ENCODE results near the gene NEMP2.
"Not testable (repeated sequence)": the region's sequence is repeated elsewhere in the genome, so short reads cannot be mapped to it uniquely, and the experiment has no call there.

Gene NEMP2

DNA sequence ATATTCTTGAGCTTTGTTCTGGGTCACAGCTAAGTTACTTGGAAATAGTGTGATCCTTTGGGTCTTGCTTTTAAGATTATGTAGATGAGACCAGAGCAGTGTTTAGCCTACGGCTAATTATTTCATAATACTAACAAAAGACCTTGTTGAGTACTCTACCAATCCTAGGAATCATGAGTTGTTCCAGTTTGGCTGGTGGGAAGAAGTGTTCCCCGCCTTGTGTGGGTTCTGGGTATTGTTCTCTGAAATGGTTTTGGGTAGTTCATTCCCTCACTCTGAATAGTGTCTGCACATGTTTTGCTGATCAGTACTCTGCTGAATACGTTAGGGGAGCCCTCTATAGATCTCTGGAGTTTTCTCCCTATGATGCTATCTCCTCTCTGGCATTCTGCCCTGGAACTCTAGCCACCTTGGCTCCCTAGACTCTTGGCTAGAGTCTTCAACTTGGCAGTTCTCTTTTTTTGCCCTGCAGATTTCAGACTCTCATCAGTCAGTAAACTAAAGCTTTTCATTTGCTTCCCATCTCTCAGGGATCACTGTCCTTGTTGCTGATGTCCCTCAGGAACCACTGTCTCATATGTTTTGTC lies 48.4 kb downstream of the NEMP2 start:
- no peak for ATAC-seq

DNA sequence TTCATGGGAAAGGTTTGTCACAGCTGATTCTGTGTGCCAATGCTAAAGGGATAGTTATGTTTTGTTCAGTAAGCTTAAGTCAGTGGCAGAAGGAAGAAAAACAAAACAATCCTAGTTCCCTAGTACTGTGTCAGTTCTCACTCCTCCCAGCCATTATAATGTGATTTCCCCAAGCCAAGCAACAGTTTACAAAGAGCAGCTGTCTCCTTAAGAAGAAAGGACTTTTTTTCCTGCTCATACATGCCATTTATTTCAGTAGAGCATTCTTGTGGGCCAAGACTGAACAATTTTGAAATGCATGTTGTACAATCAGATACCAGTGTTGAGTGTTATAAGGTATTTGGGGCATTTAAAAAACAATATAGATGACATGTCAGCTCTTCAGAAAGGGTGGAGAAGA lies 52.1 kb downstream of the NEMP2 start:
- ATAC-seq: no peak

DNA sequence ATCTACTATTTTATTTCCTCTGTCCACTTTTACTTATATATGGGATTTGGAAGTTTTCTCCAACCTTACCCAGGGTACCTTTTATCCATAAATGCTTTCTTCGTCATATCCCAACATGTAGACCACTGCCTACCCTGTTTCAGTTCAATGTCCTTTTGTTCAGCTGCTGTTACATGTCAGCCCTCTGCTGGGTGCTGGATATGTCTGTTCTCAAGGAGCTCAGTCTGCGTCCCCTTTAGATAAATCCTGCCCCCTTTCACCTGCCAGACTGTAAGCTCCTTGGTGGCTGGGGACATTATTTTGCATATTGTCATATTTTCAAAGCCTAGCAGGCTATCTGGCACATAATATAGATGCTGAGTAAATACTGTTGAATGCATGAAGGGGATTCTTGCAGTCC lies 53.2 kb downstream of the NEMP2 start:
- ATAC-seq: no peak

- ATAC-seq: no peak
These were observed 55.8 kb downstream of the NEMP2 start for GRCh38 chr2:190478572-190479195.

DNA sequence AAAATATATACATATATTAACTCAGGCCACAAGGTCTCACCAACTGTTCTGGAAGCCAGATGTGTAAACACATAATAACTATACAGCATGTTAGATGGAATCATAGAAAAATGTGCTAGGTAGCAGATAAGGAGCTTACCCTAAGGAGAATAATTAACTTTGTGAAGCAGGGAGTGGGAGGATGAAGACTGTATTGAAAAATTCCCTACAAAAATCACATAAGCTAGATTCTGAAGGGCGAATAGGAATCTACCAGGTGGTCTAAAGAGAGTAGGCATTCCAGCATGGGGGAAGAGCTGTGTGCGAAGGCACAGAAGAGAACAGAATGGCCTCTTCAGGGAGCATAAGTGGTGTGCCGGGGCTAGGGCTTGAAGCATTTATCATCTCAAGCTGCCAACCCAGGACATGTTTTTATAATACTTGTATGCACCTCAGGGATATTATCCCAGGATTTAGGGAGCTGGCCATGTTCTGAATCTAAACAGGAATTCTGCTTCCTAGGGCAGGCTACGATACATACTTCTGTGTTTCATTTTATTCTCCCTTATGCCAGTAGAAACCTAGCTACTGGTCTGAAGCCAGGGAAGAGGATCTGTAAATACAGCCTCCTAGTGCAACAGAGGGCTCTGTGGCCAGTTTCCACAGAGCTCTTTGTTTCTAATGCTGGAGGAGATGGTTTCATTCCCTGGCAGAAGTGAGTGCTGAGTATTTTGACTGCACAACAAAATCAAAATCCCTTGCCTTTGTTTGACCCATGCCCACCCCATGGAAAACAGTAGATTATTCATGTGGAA lies 56.7 kb downstream of the NEMP2 start:
- no peak for ATAC-seq

GRCh38 chr2:190470256-190470826 lies 64.2 kb downstream of the NEMP2 start:
- no peak for ATAC-seq

DNA sequence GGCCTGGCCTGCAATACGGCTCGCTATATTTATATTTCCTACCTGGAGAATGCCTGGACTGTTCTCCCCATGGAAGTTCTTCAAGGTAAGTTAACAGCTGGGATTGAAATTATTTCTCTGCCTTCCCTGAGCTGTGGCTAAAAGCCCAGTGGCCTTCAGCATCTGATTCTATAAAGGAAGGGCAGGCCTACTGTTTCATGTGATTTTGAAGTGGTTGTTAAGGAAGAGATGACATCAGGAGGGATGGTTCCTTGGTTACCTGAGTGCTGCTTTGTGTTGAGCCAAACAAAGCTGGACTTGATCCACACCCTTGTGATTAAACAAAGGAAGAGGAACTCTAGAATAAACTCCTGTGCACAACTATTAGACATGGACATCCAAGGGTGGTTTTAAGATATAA lies 64.8 kb downstream of the NEMP2 start:
- ATAC-seq: no peak

DNA sequence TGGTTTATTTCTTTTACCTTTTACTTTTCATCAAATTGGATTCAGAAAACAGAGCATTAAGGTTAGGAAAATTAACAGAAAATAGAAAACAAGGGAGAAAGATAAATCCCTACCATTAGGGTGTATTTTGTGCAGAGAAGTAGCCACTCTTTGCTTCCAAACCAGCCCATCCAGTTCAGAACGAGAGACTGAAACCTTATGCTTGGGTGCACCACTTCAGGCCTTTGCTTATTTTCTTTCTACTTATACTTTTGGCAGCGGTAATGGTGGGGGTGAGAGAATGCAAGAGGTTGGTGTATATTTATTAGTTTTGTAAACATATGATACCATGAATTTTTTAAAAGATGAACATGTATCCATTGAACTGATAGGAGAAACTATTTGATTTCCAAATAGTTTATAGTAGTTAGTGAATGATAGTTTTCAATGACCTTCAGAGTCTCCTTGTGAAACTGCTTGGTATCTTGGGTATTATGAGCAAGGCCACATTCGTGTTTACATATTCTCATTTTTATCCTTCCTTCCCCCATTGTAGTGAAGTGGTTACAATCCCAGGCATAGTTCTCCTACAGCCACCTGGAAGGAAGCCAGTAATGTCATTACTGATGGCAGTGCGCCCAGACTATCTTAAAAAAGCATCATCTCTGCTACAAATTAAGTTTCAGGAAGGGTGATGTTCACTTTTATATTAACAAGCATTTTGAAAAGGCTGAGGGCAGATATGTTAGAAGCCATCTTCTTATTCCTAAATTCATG lies 65.5 kb downstream of the NEMP2 start:
- no peak for ATAC-seq

GRCh38 chr2:190468354-190468753 lies 66.2 kb downstream of the NEMP2 start:
- not testable (repeated sequence) for ATAC-seq

GRCh38 chr2:190467575-190468083 lies 66.9 kb downstream of the NEMP2 start:
- no peak for ATAC-seq

- no peak for ATAC-seq
These were observed 67.6 kb downstream of the NEMP2 start for GRCh38 chr2:190466819-190467446.

DNA sequence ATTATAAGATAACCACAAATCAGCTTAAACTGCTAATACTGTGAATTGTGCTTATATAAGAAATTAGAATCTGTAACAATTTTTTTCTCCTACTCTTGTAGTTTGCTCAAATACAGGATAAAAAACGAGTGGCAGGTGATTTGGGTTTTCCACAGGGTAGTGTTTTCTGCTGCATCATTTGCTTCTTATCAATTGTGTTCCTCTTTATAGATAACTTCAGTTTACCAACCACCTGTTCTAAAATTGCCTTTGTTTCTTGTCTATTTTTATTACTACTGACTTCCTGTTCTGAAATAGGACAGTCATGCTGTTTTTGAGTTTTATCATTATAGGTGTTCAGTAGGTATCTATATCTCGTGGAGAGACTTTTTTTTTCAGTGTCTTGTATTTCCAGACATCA lies 69.5 kb downstream of the NEMP2 start:
- no peak for ATAC-seq

DNA sequence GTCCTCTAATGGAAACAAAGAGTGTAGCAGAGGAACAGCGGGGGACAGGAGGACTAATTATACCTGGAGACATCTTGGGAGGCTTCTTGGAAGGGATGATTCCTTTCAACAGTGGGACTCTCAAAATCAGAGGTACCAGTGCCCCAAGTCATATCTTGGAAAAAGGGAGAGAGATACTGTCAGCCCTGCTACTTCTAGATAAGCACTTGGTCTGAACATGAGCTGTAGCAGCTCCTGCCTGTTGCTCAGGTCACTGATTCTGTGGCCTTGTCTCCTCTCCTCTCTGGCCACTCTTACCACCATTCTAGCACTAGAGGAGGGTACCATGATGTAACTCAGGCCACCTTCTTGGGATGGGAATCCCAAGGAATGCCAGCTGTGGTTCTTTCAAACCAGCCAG lies 71.9 kb downstream of the NEMP2 start:
- no peak for ATAC-seq

GRCh38 chr2:190462181-190462580 lies 72.3 kb downstream of the NEMP2 start:
- ATAC-seq: no peak

GRCh38 chr2:190460487-190460886 lies 74.0 kb downstream of the NEMP2 start:
- ATAC-seq: no peak

- ATAC-seq: no peak
These were observed 74.6 kb downstream of the NEMP2 start for GRCh38 chr2:190459881-190460280.

DNA sequence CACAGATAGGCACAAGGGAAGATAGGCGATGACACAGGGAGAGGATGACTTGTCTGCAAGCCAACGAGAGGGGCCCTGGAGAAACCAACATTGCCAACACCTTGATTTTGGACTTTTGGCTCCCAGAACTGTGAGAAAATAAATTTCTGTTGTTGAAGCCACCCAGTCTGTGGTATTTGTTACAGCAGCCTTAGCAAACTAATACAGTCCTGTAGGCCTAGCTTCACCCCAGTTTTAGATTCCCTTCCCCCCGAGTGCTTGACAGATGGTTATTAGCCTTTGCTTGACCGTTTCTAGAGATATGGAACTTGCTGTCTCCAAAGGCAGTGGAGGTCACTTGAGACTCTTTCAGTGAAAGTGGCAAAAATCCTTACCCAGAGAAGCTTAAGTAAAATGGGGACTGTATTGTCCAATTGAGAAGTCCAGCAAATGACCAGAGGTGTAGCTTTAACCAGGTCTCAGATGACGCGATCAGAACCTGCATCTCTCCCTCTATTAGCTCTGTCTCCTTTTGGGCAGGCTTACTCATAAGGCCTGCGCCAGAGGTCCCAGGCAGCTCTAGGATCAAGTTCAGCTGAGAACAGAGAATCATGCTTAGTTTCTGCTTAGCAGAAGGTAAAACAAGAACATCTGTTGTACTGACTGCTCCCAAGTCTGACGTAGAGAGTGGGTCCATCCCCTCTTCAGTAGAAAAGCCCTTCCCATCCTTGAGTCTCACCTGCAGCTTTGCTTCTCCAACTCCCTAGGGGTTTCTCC lies 76.0 kb downstream of the NEMP2 start:
- no peak for ATAC-seq

GRCh38 chr2:190457256-190457655 lies 77.3 kb downstream of the NEMP2 start:
- no peak for ATAC-seq

DNA sequence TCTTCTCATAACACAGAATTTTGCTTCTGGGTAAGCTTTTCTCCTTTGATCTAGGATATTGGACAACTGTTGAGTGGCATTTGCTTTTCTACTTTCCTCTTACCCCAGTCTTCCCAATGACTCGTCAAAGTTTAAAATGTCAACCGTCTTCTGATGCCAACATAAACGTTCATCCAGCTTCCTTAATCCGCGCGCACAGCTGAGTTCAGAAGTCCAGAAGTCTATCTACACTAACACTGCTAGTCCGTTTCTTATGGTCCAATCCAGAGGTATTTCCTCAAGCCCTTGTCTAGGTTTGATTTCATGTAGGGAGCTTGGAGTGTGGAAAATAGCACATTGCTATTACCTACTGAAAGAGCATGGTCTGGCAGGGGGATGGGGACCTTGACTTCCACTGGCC lies 77.7 kb downstream of the NEMP2 start:
- ATAC-seq: no peak

DNA sequence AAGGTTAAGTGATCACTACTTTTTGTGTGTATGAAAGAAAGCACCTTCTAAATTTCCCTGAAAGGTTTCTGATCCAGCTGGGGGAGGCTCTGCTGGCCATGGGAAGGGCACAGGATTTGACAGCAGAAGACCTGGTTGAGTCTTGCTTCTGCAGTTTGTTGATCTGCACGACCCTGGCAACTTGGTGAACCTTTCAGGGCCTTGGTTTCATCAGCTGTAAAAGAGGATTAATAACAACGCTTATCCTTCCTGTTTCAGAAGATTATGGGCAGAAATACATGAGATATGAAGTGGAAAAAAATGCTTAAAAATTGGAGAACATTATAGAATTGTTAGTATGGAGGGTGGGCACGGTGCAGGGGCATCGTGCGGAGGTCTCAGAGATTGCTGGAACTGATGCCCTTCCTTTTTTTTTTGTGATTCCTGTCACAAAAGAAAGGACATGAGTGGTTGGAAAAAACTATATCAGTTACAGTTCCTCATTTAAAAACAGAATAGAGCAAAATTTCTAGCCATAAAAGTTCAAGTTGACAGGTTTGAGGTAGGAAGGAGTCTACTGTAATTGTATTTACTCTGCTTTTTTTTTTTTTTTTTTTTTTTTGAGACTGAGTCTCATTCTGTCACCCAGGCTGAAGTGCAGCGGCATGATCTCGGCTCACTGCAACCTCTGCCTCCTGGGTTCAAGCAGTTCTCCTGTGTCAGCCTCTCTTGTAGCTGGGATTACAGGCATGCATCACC lies 79.0 kb downstream of the NEMP2 start:
- no peak for ATAC-seq

DNA sequence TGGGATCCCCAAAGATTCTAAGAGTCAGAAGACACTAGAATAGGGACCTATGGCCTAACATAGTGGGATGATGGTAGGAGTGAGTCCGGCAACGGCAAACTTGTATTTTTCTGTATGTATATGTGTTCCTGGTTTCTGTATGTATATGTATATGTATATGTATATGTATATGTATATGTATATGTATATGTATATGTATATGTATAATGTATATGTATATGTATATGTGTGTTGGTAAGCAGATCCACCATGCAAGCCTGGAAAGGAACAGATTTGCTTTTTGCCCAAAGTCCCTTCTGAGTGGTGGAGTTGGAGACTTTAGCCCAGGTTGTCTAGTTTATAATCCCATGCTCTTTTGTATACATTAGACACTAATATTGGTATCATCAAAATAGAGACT lies 79.7 kb downstream of the NEMP2 start:
- no peak for ATAC-seq
